ENCODE measurements around the gene SVIL.
A peak's percentile ranks its signal among the peaks of the same experiment; 100 is the strongest.
"Not testable (repeated sequence)": the region's sequence is repeated elsewhere in the genome, so short reads cannot be mapped to it uniquely, and the experiment has no call there.

SVIL gene

GRCh38 chr10:29455095-29455494 lies 179.7 kb downstream of the SVIL start:
- no peak for DNase-seq (ENCODE audit: low read depth in 2 of 2)

DNA sequence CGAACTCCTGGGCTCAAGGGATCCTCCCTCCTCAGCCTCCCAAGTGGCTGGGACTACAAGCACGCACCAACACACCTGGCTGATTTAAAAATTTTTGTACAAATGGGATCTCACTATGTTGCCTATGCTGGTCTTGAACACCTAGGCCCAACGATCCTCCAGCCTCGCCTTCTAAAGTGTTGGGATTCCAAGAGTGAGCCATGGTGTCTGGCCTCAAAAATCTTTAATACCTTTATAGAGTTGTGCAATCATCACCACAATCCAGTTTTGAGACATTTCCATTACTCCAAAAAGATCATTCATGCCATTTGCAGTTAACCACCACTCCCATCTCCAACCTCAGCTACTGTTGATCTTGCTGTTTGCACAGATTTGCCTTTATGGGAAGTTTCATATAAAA lies 180.5 kb downstream of the SVIL start:
- DNase-seq (ENCODE audit: low read depth in 2 of 2), result no peak

GRCh38 chr10:29452546-29452945 lies 182.2 kb downstream of the SVIL start:
- DNase-seq (ENCODE audit: low read depth in 2 of 2), result no peak

- no peak for DNase-seq (ENCODE audit: low read depth in 2 of 2)
Observed at GRCh38 chr10:29451946-29452345, 182.8 kb downstream of the SVIL start.

- DNase-seq (ENCODE audit: low read depth in 2 of 2), result no peak
Observed at GRCh38 chr10:29450405-29450804, 184.4 kb downstream of the SVIL start.

GRCh38 chr10:29448756-29449592 lies 185.8 kb downstream of the SVIL start:
- peak; percentile 48 to 59 for DNase-seq (ENCODE audit: low read depth in 2 of 2)

DNA sequence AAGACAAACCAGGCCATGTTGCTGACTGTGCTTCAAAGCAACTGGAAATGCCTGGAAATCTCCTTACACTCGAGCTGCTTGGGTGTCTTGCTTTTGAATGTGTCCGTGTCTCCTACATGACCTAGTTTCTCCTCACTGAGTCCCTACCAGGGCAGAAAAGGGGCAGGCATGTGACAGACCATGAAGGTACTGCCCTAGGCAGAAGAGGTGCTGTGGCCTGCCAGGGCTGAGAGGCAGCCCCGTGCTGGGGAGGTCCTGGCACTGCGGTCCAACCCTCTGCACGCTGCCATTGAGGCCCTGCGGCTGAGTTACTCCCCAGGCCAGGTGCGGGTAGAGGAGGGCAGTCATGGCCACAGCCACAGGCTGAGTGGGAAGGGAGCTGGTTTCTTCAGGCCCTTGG lies 186.6 kb downstream of the SVIL start:
- DNase-seq (ENCODE audit: low read depth in 2 of 2), result no peak

- no peak for DNase-seq (ENCODE audit: low read depth in 2 of 2)
Observed at GRCh38 chr10:29446327-29446726, 188.4 kb downstream of the SVIL start.

GRCh38 chr10:29443745-29444523 lies 190.8 kb downstream of the SVIL start:
- DNase-seq (ENCODE audit: low read depth in 2 of 2), result no peak

DNA sequence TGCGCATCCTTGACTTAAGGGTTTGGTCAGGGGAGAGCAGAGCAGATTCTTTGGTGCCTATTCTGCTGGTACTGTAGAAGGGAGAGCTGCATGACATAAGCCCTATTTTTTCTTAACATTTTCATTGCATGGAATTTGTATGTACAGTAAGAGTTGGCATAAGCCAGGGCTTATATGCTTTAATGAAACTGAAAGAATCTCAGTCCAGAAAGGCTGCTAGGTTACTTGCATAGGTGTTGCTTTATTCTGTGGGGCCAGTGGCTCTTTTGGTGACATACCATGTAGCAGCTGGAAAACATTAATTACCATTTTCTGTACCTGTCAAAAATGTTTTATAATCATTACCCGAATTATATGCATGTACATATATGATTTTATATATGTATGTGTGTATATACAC lies 193.8 kb downstream of the SVIL start:
- no peak for DNase-seq (ENCODE audit: low read depth in 2 of 2)

GRCh38 chr10:29439005-29439404 lies 195.8 kb downstream of the SVIL start:
- not testable (repeated sequence) for DNase-seq (ENCODE audit: low read depth in 2 of 2)

DNA sequence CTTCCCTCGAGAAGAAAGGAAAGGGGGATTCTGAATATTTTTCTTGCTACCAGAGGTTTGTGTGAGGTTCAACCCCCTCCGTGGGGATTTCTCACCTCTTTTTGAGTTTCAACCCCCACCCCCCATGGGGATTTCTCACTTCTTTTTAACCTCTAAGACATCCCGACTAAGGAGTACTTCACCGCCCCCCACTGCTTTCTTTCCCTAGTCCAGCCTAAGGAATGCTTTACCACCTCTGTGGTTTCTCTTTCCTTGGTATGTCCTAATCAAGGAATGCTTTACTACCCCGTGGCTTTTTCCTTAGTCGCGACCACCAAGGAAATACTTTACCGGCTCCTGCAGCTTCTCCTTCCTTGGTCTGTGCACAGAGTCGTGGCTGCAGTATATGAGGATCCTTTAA lies 196.5 kb downstream of the SVIL start:
- no peak for DNase-seq (ENCODE audit: low read depth in 2 of 2)

DNA sequence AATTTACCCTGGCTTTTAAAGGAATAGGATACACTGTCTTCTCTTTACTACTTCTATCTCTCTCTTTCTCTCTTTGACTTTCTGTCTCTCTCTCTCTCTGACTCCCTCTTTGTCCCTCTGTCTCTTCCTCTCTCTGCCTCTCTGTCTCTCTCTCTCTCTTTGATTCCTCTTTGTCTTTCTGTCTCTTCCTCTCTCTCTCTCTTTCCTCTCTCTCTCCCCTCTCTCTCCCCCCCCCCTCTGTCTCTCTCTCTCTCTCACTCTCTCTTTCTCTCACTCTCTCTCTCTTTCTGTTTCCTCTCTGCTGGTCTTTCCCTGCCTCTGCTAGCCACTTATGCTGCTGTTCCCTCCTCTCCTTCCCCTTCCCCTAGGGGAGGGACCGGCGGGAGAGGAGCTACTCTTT lies 196.9 kb downstream of the SVIL start:
- DNase-seq (ENCODE audit: low read depth in 2 of 2), result no peak

DNA sequence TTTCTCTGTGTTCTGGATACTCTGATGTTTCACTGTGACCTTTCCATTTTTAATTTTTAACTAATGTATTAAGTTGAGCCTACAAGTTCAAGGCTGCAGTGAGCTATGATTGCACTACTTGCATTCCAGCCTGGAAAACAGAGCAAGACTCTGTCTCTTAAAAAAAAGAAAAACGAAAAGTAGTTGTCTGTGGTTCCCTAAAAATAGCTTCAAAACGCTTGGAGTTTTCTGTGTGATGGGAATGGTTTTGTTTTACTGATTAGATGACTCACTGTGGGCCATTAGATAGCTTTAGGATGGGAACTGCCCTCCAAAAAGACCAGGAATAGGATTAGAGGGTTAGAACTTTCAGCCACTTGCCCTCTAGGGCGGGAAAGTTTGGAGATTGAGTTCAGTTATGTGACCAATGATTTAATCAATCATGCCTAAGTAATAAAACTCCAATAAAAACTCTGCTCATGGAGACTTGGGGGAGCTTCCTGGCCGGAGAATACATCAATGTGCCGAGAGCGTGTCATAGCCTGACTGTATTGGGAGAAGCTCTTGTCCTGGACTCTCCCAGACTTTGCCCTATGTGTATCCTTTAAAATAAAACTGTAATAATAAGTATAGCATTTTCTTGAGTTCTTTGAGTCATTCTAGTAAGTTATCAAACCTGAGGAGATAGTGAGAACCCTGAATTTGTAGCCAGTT lies 198.8 kb downstream of the SVIL start:
- DNase-seq (ENCODE audit: low read depth in 2 of 2), result no peak

DNA sequence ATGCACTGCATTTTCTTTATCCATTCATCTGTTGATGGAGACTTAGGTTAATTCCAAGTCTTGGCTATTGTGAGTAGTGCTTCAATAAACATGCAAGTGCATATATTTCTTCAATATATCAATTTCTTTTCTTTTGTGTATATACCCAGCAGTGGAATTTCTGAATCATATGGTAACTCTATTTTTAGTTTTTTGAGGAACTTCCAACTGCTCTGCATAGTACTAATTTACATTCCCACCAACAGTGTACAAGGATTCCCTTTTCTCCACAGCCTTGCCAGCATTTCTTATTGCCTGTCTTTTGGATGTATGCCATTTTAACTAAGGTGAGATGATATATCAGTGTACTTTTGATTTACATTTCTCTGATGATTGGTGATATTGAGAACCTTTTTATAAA lies 200.7 kb downstream of the SVIL start:
- DNase-seq (ENCODE audit: low read depth in 2 of 2), result no peak

GRCh38 chr10:29431711-29432110 lies 203.1 kb downstream of the SVIL start:
- no peak for DNase-seq (ENCODE audit: low read depth in 2 of 2)

DNA sequence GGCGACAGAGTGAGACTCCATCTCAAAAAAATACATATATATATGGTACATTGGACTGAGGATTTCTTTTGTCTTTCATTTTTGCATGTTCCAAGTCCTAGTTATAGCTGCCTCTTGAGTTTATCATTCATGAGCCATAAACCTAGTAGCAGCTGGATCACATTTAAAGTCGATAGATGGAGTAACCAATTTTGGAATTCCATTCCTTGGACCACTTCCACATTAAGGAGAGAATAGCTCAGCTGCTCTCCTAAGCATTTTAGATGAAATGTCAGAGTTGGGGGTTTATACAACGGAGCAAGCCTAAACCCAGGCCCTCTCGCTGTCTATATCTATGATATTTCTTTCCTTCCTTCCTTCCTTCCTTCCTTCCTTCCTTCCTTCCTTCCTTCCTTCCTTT lies 204.7 kb downstream of the SVIL start:
- no peak for DNase-seq (ENCODE audit: low read depth in 2 of 2)

- no peak for DNase-seq (ENCODE audit: low read depth in 2 of 2)
Observed at GRCh38 chr10:29428486-29428885, 206.3 kb downstream of the SVIL start.

GRCh38 chr10:29427667-29428066 lies 207.1 kb downstream of the SVIL start:
- DNase-seq (ENCODE audit: low read depth in 2 of 2), result no peak

- no peak for DNase-seq (ENCODE audit: low read depth in 2 of 2)
Observed at GRCh38 chr10:29426420-29426819, 208.4 kb downstream of the SVIL start.

GRCh38 chr10:29424017-29424416 lies 210.8 kb downstream of the SVIL start:
- DNase-seq (ENCODE audit: low read depth in 2 of 2), result no peak

- no peak for DNase-seq (ENCODE audit: low read depth in 2 of 2)
Observed at GRCh38 chr10:29420744-29421143, 214.0 kb downstream of the SVIL start.

- no peak for DNase-seq (ENCODE audit: low read depth in 2 of 2)
Observed at GRCh38 chr10:29417324-29417723, 217.4 kb downstream of the SVIL start.
